Measurements from ENCODE around the gene SLC35B2. TPM values are rescaled to one million over a fixed set of nuclear protein-coding genes. Genes with fewer than 3 reads are reported as not detected.

SLC35B2 gene
- polyA plus RNA-seq, 3 donors = 17.4 to 54.0 (median 30.6) TPM

- H2AFZ ChIP-seq (ENCODE audit: insufficient read depth, low read depth, low read length, poor library complexity, severe bottlenecking) = peak overlapping the region; percentile 82
- peaks cover 29 to 32% of the 10 kb centered on the region in 2 donors for H3K4me1 ChIP-seq (ENCODE audit: control insufficient read depth in 1 of 2, insufficient read depth in 2 of 2, low read length in 2 of 2)
- Mint-ChIP-seq H3K4me3 (peak overlapping the region; percentile 83 to 90), H3K27ac (peak overlapping the region; percentile 90 to 99 (median 97)), H3K4me1 (peaks cover 38% of the 10 kb centered on the region), H3K9me3 (no peaks in the 10 kb centered on the region), H3K27me3 (ENCODE audit: low read depth in 3 of 3) (peaks cover 2 to 3% (median 3%) of the 10 kb centered on the region in 3 donors), H3K36me3 (peaks cover 1 to 7% of the 10 kb centered on the region in 2 donors)
- H3K9ac ChIP-seq (ENCODE audit: insufficient read depth, low read length, poor library complexity, severe bottlenecking) = peak overlapping the region; percentile 84
- H3K36me3 ChIP-seq (replicated peaks in 1 of 2; ENCODE audit: control insufficient read depth in 1 of 2, insufficient read depth in 2 of 2, low read length in 2 of 2) = peaks cover 0 to 1% of the 10 kb centered on the region in 2 donors
- H3K27ac ChIP-seq (ENCODE audit: low read depth in 1 of 2, low read length in 2 of 2) = peak overlapping the region; percentile 65 to 96
- TF ChIP-seq, protein P1, sequence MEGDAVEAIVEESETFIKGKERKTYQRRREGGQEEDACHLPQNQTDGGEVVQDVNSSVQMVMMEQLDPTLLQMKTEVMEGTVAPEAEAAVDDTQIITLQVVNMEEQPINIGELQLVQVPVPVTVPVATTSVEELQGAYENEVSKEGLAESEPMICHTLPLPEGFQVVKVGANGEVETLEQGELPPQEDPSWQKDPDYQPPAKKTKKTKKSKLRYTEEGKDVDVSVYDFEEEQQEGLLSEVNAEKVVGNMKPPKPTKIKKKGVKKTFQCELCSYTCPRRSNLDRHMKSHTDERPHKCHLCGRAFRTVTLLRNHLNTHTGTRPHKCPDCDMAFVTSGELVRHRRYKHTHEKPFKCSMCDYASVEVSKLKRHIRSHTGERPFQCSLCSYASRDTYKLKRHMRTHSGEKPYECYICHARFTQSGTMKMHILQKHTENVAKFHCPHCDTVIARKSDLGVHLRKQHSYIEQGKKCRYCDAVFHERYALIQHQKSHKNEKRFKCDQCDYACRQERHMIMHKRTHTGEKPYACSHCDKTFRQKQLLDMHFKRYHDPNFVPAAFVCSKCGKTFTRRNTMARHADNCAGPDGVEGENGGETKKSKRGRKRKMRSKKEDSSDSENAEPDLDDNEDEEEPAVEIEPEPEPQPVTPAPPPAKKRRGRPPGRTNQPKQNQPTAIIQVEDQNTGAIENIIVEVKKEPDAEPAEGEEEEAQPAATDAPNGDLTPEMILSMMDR (IDR thresholded peaks at IDR 0.05) = peak; percentile 99
- peak overlapping the region; percentile 86 for H3K4me2 ChIP-seq (replicated peaks; ENCODE audit: extremely low read depth, low read length, poor library complexity, severe bottlenecking)
- no peaks in the 10 kb centered on the region for H3K27me3 ChIP-seq (ENCODE audit: control insufficient read depth in 2 of 2, insufficient read depth in 2 of 2, low read length in 2 of 2)
- no peaks in the 10 kb centered on the region for H3K79me2 ChIP-seq (ENCODE audit: insufficient read depth, low read length)
- intact Hi-C loops (cut with micrococcal nuclease) = loop anchor here (2.0 to 5.0 kb wide), 2 partner anchors 17 to 66 kb away; no protein-coding TSS in a partner anchor
- WGBS (ENCODE audit: insufficient coverage) = 0% methylated on average over 41 of the region's 42 CpGs
- H3K4me3 ChIP-seq (replicated peaks in 1 of 3; ENCODE audit: low read depth in 2 of 3, low read length in 3 of 3) = peak overlapping the region; percentile 56 to 86 (median 76)
- no peaks in the 10 kb centered on the region for H3K9me3 ChIP-seq (replicated peaks in 1 of 2; ENCODE audit: control insufficient read depth in 1 of 2, insufficient read depth in 1 of 2, low read length in 2 of 2)
- H4K20me1 ChIP-seq (ENCODE audit: insufficient read depth, low read length) = no peaks in the 10 kb centered on the region
- peak; percentile 84 to 90 (median 85) for DNase-seq
These were observed 19.4 kb downstream of the SLC35B2 start for GRCh38 chr6:44237813-44238433.

GRCh38 chr6:44237021-44237812, 20.1 kb downstream of the SLC35B2 start:
- Histone ChIP-seq H3K27me3 (ENCODE audit: control insufficient read depth in 2 of 2, insufficient read depth in 2 of 2, low read length in 2 of 2) (no peaks in the 10 kb centered on the region), H3K27ac (ENCODE audit: low read depth in 1 of 2, low read length in 2 of 2) (peak overlapping the region; percentile 65 to 96), H3K36me3 (replicated peaks in 1 of 2; ENCODE audit: control insufficient read depth in 1 of 2, insufficient read depth in 2 of 2, low read length in 2 of 2) (peaks cover 0 to 5% of the 10 kb centered on the region in 2 donors), H3K9ac (ENCODE audit: insufficient read depth, low read length, poor library complexity, severe bottlenecking) (peak overlapping the region; percentile 84), H3K4me1 (ENCODE audit: control insufficient read depth in 1 of 2, insufficient read depth in 2 of 2, low read length in 2 of 2) (peaks cover 32 to 35% of the 10 kb centered on the region in 2 donors), H3K4me3 (replicated peaks in 1 of 3; ENCODE audit: low read depth in 2 of 3, low read length in 3 of 3) (peak overlapping the region; percentile 56 to 86 (median 76)), H3K9me3 (replicated peaks in 1 of 2; ENCODE audit: control insufficient read depth in 1 of 2, insufficient read depth in 1 of 2, low read length in 2 of 2) (no peaks in the 10 kb centered on the region), H3K79me2 (ENCODE audit: insufficient read depth, low read length) (no peaks in the 10 kb centered on the region), H2AFZ (ENCODE audit: insufficient read depth, low read depth, low read length, poor library complexity, severe bottlenecking) (peak overlapping the region; percentile 82), H4K20me1 (ENCODE audit: insufficient read depth, low read length) (no peaks in the 10 kb centered on the region), H3K4me2 (replicated peaks; ENCODE audit: extremely low read depth, low read length, poor library complexity, severe bottlenecking) (peak overlapping the region; percentile 86)
- peaks cover 2 to 3% (median 3%) of the 10 kb centered on the region in 3 donors for H3K27me3 Mint-ChIP-seq (ENCODE audit: low read depth in 3 of 3)
- H3K9me3 Mint-ChIP-seq = no peaks in the 10 kb centered on the region
- H3K4me1 Mint-ChIP-seq = peaks cover 40% of the 10 kb centered on the region
- DNase-seq = peak; percentile 95 to 98 (median 97)
- H3K4me3 Mint-ChIP-seq = peak overlapping the region; percentile 83 to 90
- peaks cover 5 to 9% of the 10 kb centered on the region in 2 donors for H3K36me3 Mint-ChIP-seq
- WGBS (ENCODE audit: insufficient coverage) = 24% methylated on average over 12 of the region's 22 CpGs
- TF ChIP-seq, protein P1 (IDR thresholded peaks at IDR 0.05) = no peak
- peak overlapping the region; percentile 90 to 99 (median 97) for H3K27ac Mint-ChIP-seq
- intact Hi-C loops (cut with micrococcal nuclease) = loop anchor here (2.0 to 5.0 kb wide), 2 partner anchors 16 to 65 kb away; no protein-coding TSS in a partner anchor

Data from CD14-positive monocyte (primary cell).